NCI-H69 (cell line): ENCODE measurements around the gene TMEM201.

Source experiments
- DNase-seq: peaks from one replicate; lab custom pipeline; 2025; lab: John Stamatoyannopoulos, UW

The TMEM201 gene

DNA sequence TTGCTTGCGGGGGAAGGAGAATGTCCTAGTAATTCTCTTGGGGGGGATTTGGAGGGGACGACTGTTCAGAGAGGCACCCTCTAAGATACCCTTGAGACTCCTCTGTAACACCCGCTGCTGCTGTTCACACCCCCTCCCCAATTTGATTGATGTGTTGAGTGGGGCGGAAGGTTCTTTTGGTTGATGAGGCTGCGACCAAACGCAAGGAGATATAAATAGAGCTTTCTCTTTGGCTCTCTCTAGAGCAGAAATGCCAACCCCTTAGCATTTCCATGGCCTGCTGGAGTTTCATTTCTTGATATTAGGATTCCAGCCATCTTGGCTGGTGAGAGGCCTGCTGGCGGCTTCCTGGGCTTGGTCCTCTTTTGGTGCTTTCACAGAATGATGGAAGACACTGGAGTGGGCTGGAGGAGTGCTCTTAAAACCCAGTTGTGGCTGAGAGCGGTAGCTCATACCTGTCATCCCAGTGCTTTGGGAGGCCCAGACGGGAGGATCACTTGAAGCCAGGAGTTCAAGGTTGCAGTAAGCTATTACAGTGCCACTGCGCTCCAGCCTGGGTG, 64.9 kb downstream of the TMEM201 start:
- DNase-seq, result no peak

GRCh38 chr1:9654051-9654833, 65.5 kb downstream of the TMEM201 start:
- no peak for DNase-seq

DNA sequence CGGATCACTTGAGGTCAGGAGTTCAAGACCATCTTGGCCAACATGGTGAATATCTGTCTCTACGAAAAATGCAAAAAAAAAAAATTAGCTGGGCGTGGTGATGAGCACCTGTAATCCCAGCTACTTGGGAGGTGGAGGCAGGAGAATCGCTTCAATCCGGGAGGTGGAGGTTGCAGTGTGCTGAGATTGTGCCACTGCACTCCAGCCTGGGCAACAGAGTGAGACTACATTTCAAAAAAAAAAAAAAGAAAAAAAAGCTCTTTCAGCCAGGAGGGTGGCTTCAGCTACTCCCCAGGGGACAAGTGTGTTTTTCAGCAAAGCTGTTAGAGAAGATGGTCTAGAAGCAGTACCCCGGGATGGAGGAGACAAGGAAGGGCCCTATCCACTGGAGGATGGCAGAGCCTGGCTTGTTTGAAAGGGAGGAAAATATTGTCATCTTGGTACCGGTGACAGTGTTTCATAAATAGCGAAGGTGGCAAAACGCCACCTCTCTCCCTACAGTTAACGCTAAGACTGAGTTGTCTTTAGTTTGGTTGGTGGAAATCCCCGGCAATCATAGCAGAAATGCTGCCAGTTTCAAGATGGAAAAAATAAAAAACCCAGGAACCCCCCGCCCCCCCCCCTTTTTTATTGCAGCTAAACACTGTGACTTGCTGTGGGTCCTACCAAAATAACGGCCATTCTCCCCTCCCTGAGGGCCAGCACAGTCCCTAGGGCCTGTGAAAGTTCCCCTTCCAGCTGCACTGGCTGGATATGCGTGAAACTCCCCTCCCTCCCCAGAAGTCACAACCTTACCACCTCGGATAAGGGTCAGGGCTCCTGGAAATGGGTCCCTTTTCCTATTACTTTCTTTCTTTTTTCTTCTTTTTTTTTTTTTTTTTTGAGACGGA, 66.4 kb downstream of the TMEM201 start:
- no peak for DNase-seq

DNA sequence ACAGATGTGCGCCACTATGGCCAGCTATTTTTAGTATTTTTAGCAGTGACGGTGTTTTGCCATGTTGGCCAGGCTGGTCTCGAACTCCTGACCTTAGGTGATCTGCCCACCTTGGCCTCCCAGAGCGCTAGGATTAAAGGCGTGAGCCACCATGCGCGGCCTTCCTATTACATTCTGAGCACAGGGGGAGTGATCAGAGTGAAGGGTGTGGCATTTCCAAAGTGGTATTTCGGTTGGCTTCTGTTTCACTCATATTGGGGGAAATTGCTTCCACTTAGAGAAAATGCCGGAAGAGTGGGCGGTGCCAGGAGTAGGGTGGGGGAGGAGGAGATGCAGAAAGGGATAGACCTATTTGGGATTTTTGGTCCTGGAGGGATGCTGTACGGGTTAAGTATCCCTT, 67.1 kb downstream of the TMEM201 start:
- DNase-seq, result no peak

GRCh38 chr1:9657521-9658032, 68.9 kb downstream of the TMEM201 start:
- no peak for DNase-seq

- DNase-seq, result no peak
Measured at GRCh38 chr1:9658199-9658598, 69.5 kb downstream of the TMEM201 start.

DNA sequence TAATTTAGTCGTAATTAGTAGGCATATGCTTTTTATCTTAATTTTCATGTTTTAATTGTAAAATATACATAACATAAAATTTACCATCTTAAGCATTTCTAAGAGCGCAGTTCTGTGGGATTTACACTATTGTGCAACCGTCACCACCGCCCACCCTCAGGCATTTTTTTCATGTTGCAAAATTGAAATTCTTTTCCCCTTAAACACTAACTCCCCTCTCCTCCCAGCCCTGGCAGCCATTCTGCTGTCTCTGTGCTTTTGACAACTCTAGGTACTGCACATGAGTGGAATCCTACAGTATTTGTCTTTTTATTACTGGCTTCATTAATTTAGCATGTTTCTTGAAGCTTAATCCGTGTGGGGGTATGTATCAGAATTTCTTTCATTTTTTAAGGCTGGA, 70.6 kb downstream of the TMEM201 start:
- DNase-seq, result no peak

DNA sequence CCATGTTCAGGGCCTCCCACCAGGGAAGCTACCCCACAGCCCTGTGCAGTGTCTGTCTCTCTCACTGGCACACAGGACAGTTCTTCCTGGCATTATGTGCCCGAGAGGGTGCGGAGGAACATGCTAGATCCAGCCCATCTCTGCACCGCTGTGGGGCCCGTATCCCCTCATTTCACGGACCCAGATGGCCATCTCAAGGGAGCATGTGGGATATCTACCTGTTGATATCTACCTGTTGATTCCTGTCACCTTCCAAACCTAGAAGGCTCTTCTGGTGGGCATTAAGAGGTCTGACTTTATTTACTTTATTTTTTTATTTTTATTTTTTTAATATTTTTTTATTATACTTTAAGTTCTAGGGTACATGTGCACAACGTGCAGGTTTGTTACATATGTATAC, 74.5 kb downstream of the TMEM201 start:
- no peak for DNase-seq
